K562 (cell line): ENCODE data around the gene NAA38. TPM values are rescaled to one million over a fixed set of nuclear protein-coding genes. Genes with fewer than 3 reads are reported as not detected.

Experiments
- ATAC-seq: fragments of 200-7000 bp; cut with Tn5 transposase; 3 replicates; pipeline ENCODE4 v1.9.1; 2020; ENCODE audit warnings: moderate library complexity
- BruUV-seq: library from RNA; stranded (reverse); fragments of 400-500 nt; replicated peaks from 2 replicates; lab custom pipeline; 2021; lab: Mats Ljungman, UMichigan
- CTCF ChIA-PET: fragments of 300-600 bp; formaldehyde crosslinking; extraction: SDS; loops from one replicate; lab custom pipeline; 2021; ENCODE audit warnings: low intra/inter-chr PET ratio; lab: Yijun Ruan, JAX
- POLR2A ChIA-PET: fragments of 300-600, 350-650 bp; sonication (Branson Sonifier 250); formaldehyde crosslinking; extraction: SDS; loops from one replicate; lab custom pipeline; 2021; ENCODE audit warnings: antibody characterized with exemption, inconsistent platforms; lab: Yijun Ruan, JAX
- DNase-seq, 4 experiments: peaks; one replicate each; pipeline versions ENCODE4 v3.0.0 to v3.0.0-alpha.2; 2011 to 2018; ENCODE audit warnings: low spot score in 3 of 4, mixed read lengths in 3 of 4; ENCODE audit errors: extremely low read depth in 1 of 4
- FAIRE-seq: peaks from 2 replicates; lab custom pipeline; 2011; peaks lifted over from hg19 to GRCh38; lab: Jason Lieb, UNC
- H2AFZ ChIP-seq: 2 replicates; pipeline ENCODE4 v1.6.0; 2011; ENCODE audit warnings: low read depth, low read length, control low read depth, inconsistent platforms
- H3K27ac ChIP-seq: fragments of 200-600 bp; 3 replicates; pipeline ENCODE4 v1.8.0; 2011; ENCODE audit warnings: low read depth, mild to moderate bottlenecking, control low read depth, inconsistent platforms, low read length, moderate library complexity, mixed read lengths; ENCODE audit errors: extremely low read depth
- H3K27me3 ChIP-seq, 2 experiments: fragments of 300-600 bp in 1 of 2; 2 replicates in 1 of 2; 3 replicates in 1 of 2; pipeline versions ENCODE4 v1.6.0 to v1.8.0; 2011; ENCODE audit warnings: inconsistent platforms in 2 of 2, low read length in 2 of 2, mild to moderate bottlenecking in 1 of 2, mixed read lengths in 1 of 2, moderate library complexity in 1 of 2; ENCODE audit not compliant: control insufficient read depth in 2 of 2, insufficient read depth in 2 of 2
- H3K36me3 ChIP-seq: fragments of 300-600 bp; 3 replicates; pipeline ENCODE4 v1.8.0; 2011; ENCODE audit warnings: mild to moderate bottlenecking, low read length, inconsistent platforms; ENCODE audit not compliant: control insufficient read depth, insufficient read depth
- H3K4me1 ChIP-seq, 2 experiments: fragments of 200-600 bp in 1 of 2; replicated peaks in 1 of 2; 2 replicates in 1 of 2; 3 replicates in 1 of 2; pipeline versions ENCODE4 v1.5.1 to v1.8.0; 2011; ENCODE audit warnings: inconsistent platforms in 2 of 2, low read length in 2 of 2, mild to moderate bottlenecking in 1 of 2, mixed read lengths in 1 of 2, moderate library complexity in 1 of 2; ENCODE audit not compliant: control insufficient read depth in 2 of 2, insufficient read depth in 2 of 2
- H3K4me2 ChIP-seq: 2 replicates; pipeline ENCODE4 v1.6.1; 2011; ENCODE audit warnings: low read length, control low read depth, inconsistent platforms, mixed read lengths; ENCODE audit not compliant: insufficient read depth
- H3K4me3 ChIP-seq: fragments of 200-600 bp; sonication (generic), shearing (Covaris generic); 2 replicates; pipeline ENCODE4 v1.5.1; 2016; ENCODE audit warnings: control low read depth, inconsistent platforms
- H3K79me2 ChIP-seq: fragments of 200-600 bp; 3 replicates; pipeline ENCODE4 v1.8.0; 2011; ENCODE audit warnings: low read length, inconsistent platforms; ENCODE audit not compliant: control insufficient read depth, insufficient read depth
- H3K9ac ChIP-seq, 2 experiments: 2 replicates each; pipeline versions ENCODE4 v1.6.0 to v1.6.1; 2011; ENCODE audit warnings: low read depth in 2 of 2, low read length in 2 of 2, control low read depth in 1 of 2, inconsistent platforms in 1 of 2, mild to moderate bottlenecking in 1 of 2, mixed read lengths in 1 of 2; ENCODE audit not compliant: insufficient read depth in 1 of 2
- H3K9me1 ChIP-seq: one replicate; pipeline ENCODE4 v1.6.0; 2011; ENCODE audit warnings: inconsistent platforms, mild to moderate bottlenecking, low read length, moderate library complexity; ENCODE audit not compliant: control insufficient read depth, insufficient read depth
- H3K9me3 ChIP-seq: replicated peaks from 2 replicates; pipeline ENCODE4 v1.5.1; 2011; ENCODE audit warnings: low read depth, low read length, inconsistent platforms; ENCODE audit not compliant: control insufficient read depth, insufficient read depth
- H4K20me1 ChIP-seq: replicated peaks from 2 replicates; pipeline ENCODE4 v1.6.1; 2011; ENCODE audit warnings: low read length, inconsistent platforms, mixed read lengths; ENCODE audit not compliant: control insufficient read depth, insufficient read depth
- ERF ChIP-seq: fragments of 450-650 bp; formaldehyde crosslinking; IDR thresholded peaks from 2 replicates; pipeline ENCODE4 v1.4.0; 2020; ENCODE audit warnings: mild to moderate bottlenecking, mixed read lengths
- MEIS2 ChIP-seq: fragments of 450-650 bp; IDR thresholded peaks from 2 replicates; pipeline ENCODE4 v1.6.1; 2014; ENCODE audit warnings: mild to moderate bottlenecking; ENCODE audit not compliant: partially characterized antibody
- SAP30 ChIP-seq: fragments of 200-600 bp; sonication (generic); IDR thresholded peaks from 2 replicates; pipeline ENCODE4 v1.6.1; 2012; ENCODE audit warnings: borderline replicate concordance, low read depth, mild to moderate bottlenecking, moderate library complexity, low read length, control low read depth, inconsistent platforms; ENCODE audit not compliant: insufficient read depth, poor library complexity, severe bottlenecking
- SRSF1 ChIP-seq: fragments of 200-400 bp; formaldehyde crosslinking; IDR thresholded peaks from 2 replicates; pipeline ENCODE4 v1.6.1; 2017; ENCODE audit warnings: mild to moderate bottlenecking, low read depth, low read length, moderate library complexity
- WGBS: fragments of 100-300 bp; shearing (Covaris generic); methylation state at CpG from one replicate; pipeline ENCODE4 v1.1.6; 2016; ENCODE audit warnings: low coverage, mixed read lengths; ENCODE audit not compliant: insufficient coverage; ENCODE audit errors: missing lambda C conversion rate; 5-methylcytosine and 5-hydroxymethylcytosine counted together
- in situ Hi-C: fragments of 300-500 bp; cut with MboI; formaldehyde crosslinking; loops from 4 replicates; pipeline ENCODE4 v1.15.0; 2018; ENCODE audit warnings: inconsistent platforms, mixed read lengths
- intact Hi-C: fragments of 100-400 bp; cut with micrococcal nuclease; formaldehyde crosslinking; loops from 2 replicates; pipeline ENCODE4 v1.14.2; 2022
- polyA plus RNA-seq, 8 experiments: library from polyadenylated mRNA; depleted of rRNA in 4 of 8; stranded (reverse) in 5 of 8; unstranded in 3 of 8; fragments of >200 nt; fragmentation: Nextera tagmentation in 2 of 8; fragmentation: Illumina TruSeq in 1 of 8; extraction: Ambion mirVana in 2 of 8; extraction: Trizol in 1 of 8; gene quantifications; 2 replicates each; pipeline versions ENCODE4 v1.2.1 to v1.2.3, GENCODE V29; 2011 to 2014; ENCODE audit warnings: inconsistent platforms in 1 of 8, missing spikeins in 1 of 8
- total RNA-seq, 7 experiments: library from RNA; depleted of rRNA in 6 of 7; stranded (reverse); fragments of >200 nt in 6 of 7; fragmentation: Illumina TruSeq in 2 of 7; extraction: Trizol in 2 of 7; gene quantifications; 2 replicates each; pipeline versions ENCODE4 v1.2.1 to v1.2.3, GENCODE V29; 2011 to 2021; ENCODE audit warnings: low replicate concordance in 1 of 7
- TF ChIP-seq, protein P1 (sequence below), 2 experiments: fragments of 450-650 bp in 1 of 2; sonication (generic) in 1 of 2; formaldehyde crosslinking in 1 of 2; IDR thresholded peaks; 2 replicates each; pipeline versions ENCODE4 v1.7.1 to v1.9.0; 2016 to 2022; ENCODE audit warnings: inconsistent platforms in 1 of 2, mild to moderate bottlenecking in 1 of 2, missing genetic modification reagents in 1 of 2

Gene NAA38
- total and polyA plus RNA-seq, 9 of the 15 experiments (the other 6 are each of a cell fraction or from before 2014, with no cell fraction given) = 16.4 to 99.8 (median 57.3) TPM

DNA sequence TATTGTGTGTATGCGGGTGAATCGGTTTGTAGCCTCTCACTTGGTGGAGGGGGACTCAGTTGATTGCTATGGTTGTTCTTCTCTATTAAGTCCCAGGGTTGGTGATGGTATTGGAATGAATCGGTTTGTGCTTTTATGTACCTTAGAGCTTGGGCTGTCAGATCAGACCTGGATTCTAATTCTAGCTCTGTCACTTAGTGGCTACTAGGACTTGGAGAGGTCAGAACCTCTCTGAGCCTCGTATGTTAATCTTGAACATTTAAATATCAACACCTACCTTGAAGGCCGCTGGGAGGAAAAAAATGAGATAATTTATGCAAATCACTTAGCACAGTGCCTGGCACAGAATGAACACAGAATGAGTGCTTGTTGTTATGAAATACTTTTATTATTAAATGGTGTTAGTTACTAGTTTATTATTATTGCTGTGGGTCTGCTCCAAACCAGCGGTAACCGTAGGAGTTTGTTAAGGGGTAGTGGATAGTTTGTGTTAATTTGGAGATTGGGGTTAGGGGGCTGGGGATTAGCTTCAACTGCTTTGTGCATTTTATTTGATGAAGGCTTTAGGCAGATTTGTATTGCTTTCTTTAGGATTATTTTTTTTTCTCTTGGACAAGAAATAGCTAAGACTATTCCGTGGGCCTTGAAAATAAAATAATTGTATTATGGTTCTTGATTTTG, 19.8 kb downstream of the NAA38 start:
- no peak for TF ChIP-seq SAP30
- TF ChIP-seq SRSF1 = no peak
- TF ChIP-seq, protein P1, sequence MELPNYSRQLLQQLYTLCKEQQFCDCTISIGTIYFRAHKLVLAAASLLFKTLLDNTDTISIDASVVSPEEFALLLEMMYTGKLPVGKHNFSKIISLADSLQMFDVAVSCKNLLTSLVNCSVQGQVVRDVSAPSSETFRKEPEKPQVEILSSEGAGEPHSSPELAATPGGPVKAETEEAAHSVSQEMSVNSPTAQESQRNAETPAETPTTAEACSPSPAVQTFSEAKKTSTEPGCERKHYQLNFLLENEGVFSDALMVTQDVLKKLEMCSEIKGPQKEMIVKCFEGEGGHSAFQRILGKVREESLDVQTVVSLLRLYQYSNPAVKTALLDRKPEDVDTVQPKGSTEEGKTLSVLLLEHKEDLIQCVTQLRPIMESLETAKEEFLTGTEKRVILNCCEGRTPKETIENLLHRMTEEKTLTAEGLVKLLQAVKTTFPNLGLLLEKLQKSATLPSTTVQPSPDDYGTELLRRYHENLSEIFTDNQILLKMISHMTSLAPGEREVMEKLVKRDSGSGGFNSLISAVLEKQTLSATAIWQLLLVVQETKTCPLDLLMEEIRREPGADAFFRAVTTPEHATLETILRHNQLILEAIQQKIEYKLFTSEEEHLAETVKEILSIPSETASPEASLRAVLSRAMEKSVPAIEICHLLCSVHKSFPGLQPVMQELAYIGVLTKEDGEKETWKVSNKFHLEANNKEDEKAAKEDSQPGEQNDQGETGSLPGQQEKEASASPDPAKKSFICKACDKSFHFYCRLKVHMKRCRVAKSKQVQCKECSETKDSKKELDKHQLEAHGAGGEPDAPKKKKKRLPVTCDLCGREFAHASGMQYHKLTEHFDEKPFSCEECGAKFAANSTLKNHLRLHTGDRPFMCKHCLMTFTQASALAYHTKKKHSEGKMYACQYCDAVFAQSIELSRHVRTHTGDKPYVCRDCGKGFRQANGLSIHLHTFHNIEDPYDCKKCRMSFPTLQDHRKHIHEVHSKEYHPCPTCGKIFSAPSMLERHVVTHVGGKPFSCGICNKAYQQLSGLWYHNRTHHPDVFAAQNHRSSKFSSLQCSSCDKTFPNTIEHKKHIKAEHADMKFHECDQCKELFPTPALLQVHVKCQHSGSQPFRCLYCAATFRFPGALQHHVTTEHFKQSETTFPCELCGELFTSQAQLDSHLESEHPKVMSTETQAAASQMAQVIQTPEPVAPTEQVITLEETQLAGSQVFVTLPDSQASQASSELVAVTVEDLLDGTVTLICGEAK (IDR thresholded peaks at IDR 0.05) = 0 out of 2 replicates have a peak, but pooled peaks have one; percentile 24
- TF ChIP-seq, protein P1 (CRISPR knock-in tag; IDR thresholded peaks at IDR 0.05) = no peak
- no peak for TF ChIP-seq ERF (CRISPR knock-in tag)
- TF ChIP-seq MEIS2 = peak; percentile 11
- TF ChIP-seq, all 486 proteins: peak for 2
- POLR2A ChIA-PET = interaction anchor here (0.6 to 1.0 kb wide), 6 partner anchors 8 to 103 kb away, joined by 3 to 5 read pairs (median 4); partner anchors contain the start of genes CYB5D1 and NAA38

More for the DNA sequence above, 19.8 kb downstream of the NAA38 start:
- Histone ChIP-seq H3K27ac (peak overlapping the region; percentile 85), H3K4me3 (peak overlapping the region; percentile 25), H3K9me1 (no peaks in the 10 kb centered on the region), H3K4me1 (peaks cover 46 to 65% of the 10 kb centered on the region in 2 experiments), H3K9me3 (no peaks in the 10 kb centered on the region), H4K20me1 (no peaks in the 10 kb centered on the region; the same call in 1 of the 2 replicates), H3K4me2 (peak overlapping the region; percentile 88), H3K27me3 (no peaks in the 10 kb centered on the region), H2AFZ (peak overlapping the region; percentile 70), H3K79me2 (peaks cover 30% of the 10 kb centered on the region), H3K9ac (peak overlapping the region in 1 of 2 experiments; percentile 65; a peak in 3 of 4 replicates), H3K36me3 (peaks cover 10% of the 10 kb centered on the region; the same call in 2 of the 3 replicates)
- ATAC-seq = no peak
- CTCF ChIA-PET = no interaction called here
- WGBS = 3% methylated on average over 8 of the region's 8 CpGs
- peak in 1 of 4 experiments; percentile 56 for DNase-seq
- no peak for FAIRE-seq
- no TSS peak for BruUV-seq
- intact Hi-C loops (loop anchor here (1.0 to 10.0 kb wide), 3 partner anchors 20 to 287 kb away; partner anchors contain the start of genes HES7 and NAA38), in situ Hi-C loops (no loop called here)
